Skeletal muscle tissue (tissue), 4 donors: ENCODE results near the gene ZNF446. TPM values are rescaled to one million over a fixed set of nuclear protein-coding genes. Genes with fewer than 3 reads are reported as not detected.
A peak's percentile ranks its signal among the peaks of the same experiment; 100 is the strongest.
"Not testable (repeated sequence)": the region's sequence is repeated elsewhere in the genome, so short reads cannot be mapped to it uniquely, and the experiment has no call there.

Source experiments
- H3K27ac ChIP-seq: one replicate; pipeline ENCODE4 v1.7.0; 2013; ENCODE audit warnings: mild to moderate bottlenecking, low read depth, low read length, inconsistent platforms
- H3K27me3 ChIP-seq, 3 donors: one replicate each; pipeline ENCODE4 v1.7.0; 2013; ENCODE audit warnings: low read length in 3 of 3; ENCODE audit not compliant: control insufficient read depth in 3 of 3, insufficient read depth in 3 of 3
- H3K36me3 ChIP-seq, 3 donors: one replicate each; pipeline ENCODE4 v1.7.0; 2013; ENCODE audit warnings: low read length in 3 of 3; ENCODE audit not compliant: control insufficient read depth in 3 of 3, insufficient read depth in 3 of 3
- H3K4me1 ChIP-seq, 3 donors: one replicate each; pipeline ENCODE4 v1.7.0; 2013; ENCODE audit warnings: low read length in 3 of 3, mild to moderate bottlenecking in 3 of 3; ENCODE audit not compliant: control insufficient read depth in 3 of 3, insufficient read depth in 3 of 3
- H3K4me3 ChIP-seq, 3 donors: one replicate each; pipeline ENCODE4 v1.7.0; 2013; ENCODE audit warnings: low read length in 3 of 3
- H3K9ac ChIP-seq, 3 donors: one replicate each; pipeline ENCODE4 v1.7.0; 2013; ENCODE audit warnings: low read length in 3 of 3, mild to moderate bottlenecking in 3 of 3, moderate library complexity in 2 of 3, low read depth in 1 of 3
- H3K9me3 ChIP-seq, 3 donors: one replicate each; pipeline ENCODE4 v1.7.0; 2013; ENCODE audit warnings: low read length in 3 of 3; ENCODE audit not compliant: control insufficient read depth in 3 of 3
- total RNA-seq: library from RNA; depleted of rRNA; stranded (reverse); fragments of >200 nt; gene quantifications from one replicate; pipeline ENCODE4 v1.2.3, GENCODE V29; 2014
- donor health status: Osteomylitis.

The ZNF446 gene
- total RNA-seq: 3.1 TPM

DNA sequence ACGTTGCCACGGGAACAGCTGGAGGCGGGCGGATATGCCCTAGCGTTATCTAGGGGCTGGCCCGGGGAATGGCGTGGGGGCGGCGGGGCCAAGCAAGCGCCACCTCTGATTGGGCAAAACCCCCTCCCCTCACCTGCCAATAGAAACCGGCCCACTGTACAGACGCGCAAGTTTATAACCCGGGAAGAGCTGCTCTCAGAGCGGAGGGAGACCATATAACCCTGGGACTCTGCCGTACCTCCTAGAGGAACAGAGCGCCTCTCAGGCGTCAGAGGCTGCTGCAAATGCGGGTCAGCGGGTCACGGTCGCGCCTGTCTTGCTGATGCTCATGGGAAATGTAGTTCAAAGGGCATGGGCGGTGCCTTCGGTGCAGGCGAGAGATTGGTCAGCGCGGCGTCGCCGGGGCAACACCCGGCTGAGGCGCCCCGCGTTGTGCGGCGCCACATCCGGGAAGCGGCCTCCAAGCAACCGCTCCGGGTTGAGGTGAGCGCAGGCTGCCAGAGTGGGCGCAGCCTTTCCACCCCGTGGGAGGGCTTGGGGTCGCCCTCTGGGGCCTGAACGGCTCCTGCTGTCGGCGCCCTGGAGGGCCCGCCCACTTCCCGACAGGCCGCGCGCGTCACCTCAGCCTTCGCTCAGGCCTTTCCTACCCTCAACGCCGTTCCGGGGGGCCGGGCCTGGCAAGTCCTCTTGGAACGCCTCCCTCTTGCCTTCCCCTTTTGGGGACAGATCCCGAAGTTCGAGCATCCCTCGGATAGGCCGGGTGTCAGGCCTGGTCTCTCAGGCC, at the start of gene ZNF446:
TSS of gene ZNF446 (plus strand) at position 639 of the 784 bp plus-strand sequence. CDS start 867 bp downstream, outside the sequence.
- Histone ChIP-seq H3K27me3 (no peaks in the 10 kb centered on the region), H3K27ac (peak within 1 kb of the TSS; percentile 88), H3K36me3 (peaks cover 25 to 36% (median 34%) of the 10 kb centered on the region in 3 donors), H3K4me3 (peak within 1 kb of the TSS; percentile 86 to 92 (median 91)), H3K9ac (peak within 1 kb of the TSS; percentile 84 to 89 (median 85)), H3K9me3 (no peaks in the 10 kb centered on the region), H3K4me1 (peaks cover 18 to 37% (median 19%) of the 10 kb centered on the region in 3 donors)

DNA sequence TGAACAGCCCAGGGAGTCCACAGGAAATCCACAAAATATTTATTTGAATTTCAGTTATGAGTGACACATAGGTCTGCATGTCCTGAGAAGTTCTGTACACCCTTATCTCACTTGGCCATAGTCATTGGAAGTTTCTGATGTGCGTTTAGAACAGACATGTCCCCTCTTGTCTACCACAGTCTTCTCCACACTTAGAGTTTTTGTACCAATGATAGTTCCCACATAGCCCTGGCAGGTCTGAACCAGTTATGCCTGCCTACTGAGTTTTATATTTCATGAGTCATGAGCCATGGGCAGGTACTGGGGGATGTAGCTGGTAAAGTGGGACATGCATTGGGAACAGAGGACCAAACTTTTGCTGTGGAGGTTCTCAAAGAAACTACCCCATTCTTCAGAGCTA, 47.5 kb upstream of the ZNF446 start:
- no peaks in the 10 kb centered on the region for H3K27me3 ChIP-seq
- peaks cover 20 to 23% (median 20%) of the 10 kb centered on the region in 3 donors for H3K36me3 ChIP-seq
- no peak overlapping the region for H3K4me3 ChIP-seq
- no peaks in the 10 kb centered on the region for H3K4me1 ChIP-seq
- no peak overlapping the region for H3K27ac ChIP-seq
- no peak overlapping the region for H3K9ac ChIP-seq
- peaks cover 34 to 40% (median 37%) of the 10 kb centered on the region in 3 donors for H3K9me3 ChIP-seq

DNA sequence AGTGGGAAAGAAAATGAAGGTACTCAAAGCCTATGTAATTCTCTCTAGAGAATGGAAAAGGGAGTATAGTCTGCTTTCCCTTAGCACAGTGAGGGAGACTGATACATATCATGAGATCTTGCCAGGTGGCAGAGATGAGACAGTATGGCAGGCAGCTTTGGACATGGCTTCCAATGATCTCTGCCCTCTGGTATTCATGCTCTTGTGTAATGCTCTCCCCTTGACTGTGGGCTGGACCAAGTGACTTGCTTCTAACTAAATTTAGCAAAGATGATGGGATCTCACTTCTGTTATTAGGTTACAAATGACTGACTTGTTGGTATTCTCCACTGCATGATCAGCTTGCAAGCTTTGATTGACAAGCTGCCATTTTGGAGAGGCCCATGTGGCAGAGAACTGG, 46.4 kb upstream of the ZNF446 start:
- H3K9me3 ChIP-seq: peaks cover 44 to 51% (median 48%) of the 10 kb centered on the region in 3 donors
- peak overlapping the region in 1 of 3 donors; percentile 45 for H3K4me3 ChIP-seq
- H3K27ac ChIP-seq: no peak overlapping the region
- H3K4me1 ChIP-seq: no peaks in the 10 kb centered on the region
- no peaks in the 10 kb centered on the region for H3K27me3 ChIP-seq
- no peak overlapping the region for H3K9ac ChIP-seq
- H3K36me3 ChIP-seq: peaks cover 31 to 34% (median 31%) of the 10 kb centered on the region in 3 donors

DNA sequence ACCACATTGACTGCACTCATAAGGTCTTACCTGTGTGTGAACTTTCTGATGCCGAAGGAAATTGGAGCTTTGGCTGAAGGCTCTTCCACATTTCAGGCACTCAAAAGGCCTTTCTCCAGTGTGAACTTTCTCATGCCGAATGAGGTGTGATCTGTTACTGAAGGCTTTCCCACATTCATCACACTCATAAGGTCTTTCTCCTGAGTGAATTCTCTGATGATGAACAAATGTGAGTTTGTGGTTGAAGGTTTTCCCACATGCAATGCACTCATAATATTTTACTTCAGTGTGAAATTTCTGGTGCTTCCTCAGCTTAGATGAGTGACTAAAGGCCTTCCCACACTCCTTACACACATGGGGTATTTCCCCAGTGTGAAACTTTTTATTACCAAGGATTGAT, 41.9 kb upstream of the ZNF446 start:
- Histone ChIP-seq H3K27ac (no peak overlapping the region), H3K4me3 (peak overlapping the region; percentile 1 to 8 (median 8)), H3K9me3 (peaks cover 60 to 84% (median 73%) of the 10 kb centered on the region in 3 donors), H3K4me1 (peaks cover 2 to 5% (median 4%) of the 10 kb centered on the region in 3 donors), H3K36me3 (peaks cover 63 to 65% (median 63%) of the 10 kb centered on the region in 3 donors), H3K27me3 (no peaks in the 10 kb centered on the region), H3K9ac (no peak overlapping the region)

DNA sequence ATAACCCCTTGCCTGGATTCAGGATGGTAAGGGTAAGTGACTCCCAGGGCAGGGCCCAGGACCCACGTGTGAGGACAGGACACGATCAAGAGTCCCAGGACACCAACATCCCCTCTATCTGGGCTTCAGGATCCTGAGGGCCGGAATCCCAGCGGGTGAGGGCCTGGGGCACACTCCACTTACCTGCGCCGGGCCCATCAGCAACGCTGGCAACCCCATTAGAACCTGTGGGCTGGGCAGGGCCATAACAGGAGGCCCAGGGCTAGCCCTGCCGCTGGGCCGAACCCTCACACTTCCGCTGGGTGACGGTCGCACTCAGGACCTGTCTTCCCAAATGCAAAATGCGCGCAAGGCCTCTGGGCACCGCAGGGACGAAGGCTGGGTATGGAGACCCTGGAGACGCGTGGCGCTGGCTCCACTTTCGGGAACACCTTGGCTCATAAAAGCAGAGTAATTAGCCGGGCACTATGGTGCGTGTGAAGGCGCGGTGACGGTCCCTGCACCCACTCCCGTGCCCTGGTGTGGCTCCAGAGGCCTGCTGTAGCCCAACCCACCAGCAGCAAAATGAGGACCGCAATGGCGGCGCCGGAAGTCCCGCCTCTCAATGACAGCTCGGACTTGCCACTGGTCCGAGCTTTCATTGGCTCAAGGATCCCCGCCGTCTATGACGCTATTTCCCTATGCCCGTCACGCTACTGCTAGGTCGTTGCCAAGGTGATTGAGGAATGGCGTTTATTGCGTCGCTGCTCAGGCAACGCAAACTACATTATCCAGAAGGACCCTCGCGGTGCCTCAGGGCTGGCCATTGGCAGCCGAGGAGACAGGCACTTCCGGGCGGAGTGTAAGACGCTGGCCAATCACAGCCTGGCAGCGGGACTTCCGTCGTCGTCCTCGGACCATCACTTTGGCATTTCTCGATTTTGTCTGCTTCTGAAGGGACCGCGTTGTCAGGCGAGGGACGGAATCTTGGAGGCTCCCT, 36.3 kb upstream of the ZNF446 start, which contains the start of gene ZNF132:
TSS of gene ZNF132 (minus strand) at position 578 of the 979 bp plus-strand sequence. CDS start at position 246, 332 bp downstream.
- H3K36me3 ChIP-seq: peaks cover 29 to 31% (median 30%) of the 10 kb centered on the region in 3 donors
- peaks cover 14 to 37% (median 31%) of the 10 kb centered on the region in 3 donors for H3K9me3 ChIP-seq
- peaks cover 0 to 4% (median 4%) of the 10 kb centered on the region in 3 donors for H3K27me3 ChIP-seq
- peaks cover 13 to 23% (median 18%) of the 10 kb centered on the region in 3 donors for H3K4me1 ChIP-seq
- peak within 1 kb of the TSS; percentile 68 to 87 (median 86) for H3K9ac ChIP-seq
- peak within 1 kb of the TSS; percentile 91 to 99 (median 93) for H3K4me3 ChIP-seq
- peak within 1 kb of the TSS; percentile 68 for H3K27ac ChIP-seq

DNA sequence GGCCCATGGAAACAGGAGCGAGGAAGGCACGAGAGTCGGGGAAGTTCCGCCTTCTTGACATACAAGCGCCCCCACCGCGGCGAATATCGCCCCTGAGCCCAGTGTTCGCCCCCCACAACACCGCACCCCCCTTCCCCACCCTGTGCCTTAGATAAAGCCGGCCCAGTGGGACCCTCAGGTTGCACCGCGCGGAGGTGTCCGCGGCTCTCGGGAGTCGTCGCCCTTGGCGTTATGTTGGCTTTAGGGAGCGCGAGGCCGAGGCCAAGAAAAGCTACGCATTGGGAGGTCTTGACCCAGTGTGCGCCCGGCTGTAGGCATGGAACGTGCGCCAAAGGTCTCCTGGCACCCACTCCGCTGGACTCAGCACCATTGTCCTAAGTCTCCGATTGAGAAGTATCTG, 35.6 kb upstream of the ZNF446 start:
- Histone ChIP-seq H3K27me3 (peaks cover 0 to 4% (median 4%) of the 10 kb centered on the region in 3 donors), H3K27ac (peak overlapping the region; percentile 68), H3K4me1 (peaks cover 13 to 23% (median 18%) of the 10 kb centered on the region in 3 donors), H3K9ac (peak overlapping the region; percentile 55 to 87 (median 60)), H3K4me3 (peak overlapping the region; percentile 91 to 99 (median 93)), H3K9me3 (peaks cover 13 to 31% (median 24%) of the 10 kb centered on the region in 3 donors), H3K36me3 (peaks cover 23 to 24% (median 23%) of the 10 kb centered on the region in 3 donors)

DNA sequence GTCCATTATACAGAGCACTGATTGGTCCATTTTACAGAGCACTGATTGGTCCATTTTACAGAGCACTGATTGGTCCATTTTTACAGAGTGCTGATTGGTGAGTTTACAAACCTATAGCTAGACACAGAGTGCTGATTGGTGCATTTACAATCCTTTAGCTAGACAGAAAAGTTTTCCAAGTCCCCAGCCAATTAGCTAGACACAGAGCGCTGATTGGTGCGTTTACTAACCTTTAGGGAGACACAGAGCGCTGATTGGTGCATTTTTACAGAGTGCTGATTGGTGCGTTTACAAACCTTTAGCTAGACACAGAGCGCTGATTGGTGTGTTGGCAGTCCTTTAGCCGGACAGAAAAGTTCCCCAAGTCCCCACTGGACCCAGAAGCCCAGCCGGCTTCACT, 33.2 kb upstream of the ZNF446 start:
- H3K4me1 ChIP-seq: peaks cover 13 to 23% (median 18%) of the 10 kb centered on the region in 3 donors
- not testable (repeated sequence) for H3K4me3 ChIP-seq, H3K9ac ChIP-seq, H3K36me3 ChIP-seq, H3K27ac ChIP-seq, H3K9me3 ChIP-seq
- peaks cover 4 to 12% (median 8%) of the 10 kb centered on the region in 3 donors for H3K27me3 ChIP-seq

DNA sequence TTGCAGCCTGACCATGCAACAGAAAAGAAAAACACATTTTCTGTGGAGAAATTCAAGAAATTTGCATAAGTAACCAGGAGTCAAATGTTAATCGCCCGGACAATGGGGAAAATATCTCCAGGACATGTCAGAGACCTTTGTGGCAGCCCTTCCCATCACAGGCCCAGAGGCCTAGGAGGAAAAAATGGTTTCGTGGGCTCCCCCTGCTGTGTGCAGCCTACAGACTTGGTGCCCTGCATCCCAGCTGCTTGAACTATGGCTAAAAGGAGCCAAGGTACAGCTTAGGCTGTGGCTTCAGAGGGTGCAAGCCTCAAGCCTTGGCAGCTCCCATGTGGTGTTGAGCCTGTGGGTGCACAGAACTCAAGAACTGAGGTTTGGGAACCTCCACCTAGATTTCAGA, 27.3 kb upstream of the ZNF446 start:
- peaks cover 11 to 19% (median 11%) of the 10 kb centered on the region in 3 donors for H3K4me1 ChIP-seq
- not testable (repeated sequence) for H3K9me3 ChIP-seq, H3K27ac ChIP-seq

DNA sequence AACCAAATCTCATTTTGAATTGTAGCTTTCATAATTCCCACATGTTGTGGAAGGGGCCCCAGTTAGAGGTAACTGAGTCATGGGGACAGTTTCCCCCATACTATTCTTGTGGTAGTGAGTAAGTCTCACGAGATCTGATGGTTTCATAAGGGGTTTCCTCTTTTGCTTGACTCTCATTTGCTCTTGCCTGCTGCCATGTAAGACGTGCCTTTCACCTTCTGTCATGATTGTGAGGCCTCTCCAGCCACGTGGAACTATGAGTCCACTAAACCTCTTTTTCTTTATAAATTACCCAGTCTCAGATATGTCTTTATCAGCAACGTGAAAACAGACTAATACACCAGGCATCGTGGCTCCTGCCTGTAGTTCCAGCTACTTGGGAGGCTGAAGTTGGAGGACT, 26.2 kb upstream of the ZNF446 start:
- Histone ChIP-seq H3K4me1 (peaks cover 11 to 19% (median 11%) of the 10 kb centered on the region in 3 donors), H3K36me3 (peaks cover 8 to 13% (median 11%) of the 10 kb centered on the region in 3 donors)
- not testable (repeated sequence) for H3K27me3 ChIP-seq, H3K9me3 ChIP-seq, H3K4me3 ChIP-seq, H3K9ac ChIP-seq, H3K27ac ChIP-seq

More for the DNA sequence above, 27.3 kb upstream of the ZNF446 start:
- H3K27me3 ChIP-seq, H3K9ac ChIP-seq, H3K4me3 ChIP-seq, H3K36me3 ChIP-seq: not testable (repeated sequence)
